GM19463 (cell line): ENCODE data around the gene FRAS1.
"Not testable (repeated sequence)": the region's sequence is repeated elsewhere in the genome, so short reads cannot be mapped to it uniquely, and the experiment has no call there.

Experiments
- ATAC-seq: cut with Tn5 transposase; IDR thresholded peaks from one replicate; pipeline ENCODE4 v1.9.1; 2021; ENCODE audit warnings: mild to moderate bottlenecking, moderate library complexity; ENCODE audit not compliant: unreplicated experiment

Gene FRAS1

GRCh38 chr4:78532046-78532445, 474.9 kb downstream of the FRAS1 start:
- no peak for ATAC-seq

GRCh38 chr4:78533854-78534253, 476.7 kb downstream of the FRAS1 start:
- ATAC-seq = no peak

- no peak for ATAC-seq
Observed at GRCh38 chr4:78534286-78534955, 477.3 kb downstream of the FRAS1 start.

GRCh38 chr4:78542373-78542772, 485.2 kb downstream of the FRAS1 start:
- no peak for ATAC-seq

- no peak for ATAC-seq
Observed at GRCh38 chr4:78543424-78544125, 486.5 kb downstream of the FRAS1 start.

GRCh38 chr4:78544678-78545077, 487.6 kb downstream of the FRAS1 start:
- no peak for ATAC-seq

- no peak for ATAC-seq
Observed at GRCh38 chr4:78545275-78546246, 488.4 kb downstream of the FRAS1 start.

GRCh38 chr4:78547899-78548298, 490.8 kb downstream of the FRAS1 start:
- not testable (repeated sequence) for ATAC-seq

- ATAC-seq = not testable (repeated sequence)
Observed at GRCh38 chr4:78548889-78549288, 491.8 kb downstream of the FRAS1 start.

GRCh38 chr4:78551420-78552351, 494.6 kb downstream of the FRAS1 start, which contains the start of gene ANXA3:
ANXA3 (plus strand) TSS chr4:78551770; CDS start chr4:78554474, 2,704 bp downstream.
- ATAC-seq = peak; percentile 73

- ATAC-seq = no peak
Observed at GRCh38 chr4:78552389-78553042, 495.4 kb downstream of the FRAS1 start.

GRCh38 chr4:78553043-78553396, 495.9 kb downstream of the FRAS1 start:
- ATAC-seq = no peak

GRCh38 chr4:78553529-78554060, 496.5 kb downstream of the FRAS1 start:
- ATAC-seq = no peak

GRCh38 chr4:78556665-78557064, 499.5 kb downstream of the FRAS1 start:
- no peak for ATAC-seq

GRCh38 chr4:78557841-78558240, 500.7 kb downstream of the FRAS1 start:
- no peak for ATAC-seq

GRCh38 chr4:78558410-78558809, 501.3 kb downstream of the FRAS1 start:
- ATAC-seq = no peak

GRCh38 chr4:78560296-78560963, 503.3 kb downstream of the FRAS1 start:
- no peak for ATAC-seq

- no peak for ATAC-seq
Observed at GRCh38 chr4:78561677-78562076, 504.6 kb downstream of the FRAS1 start.

- no peak for ATAC-seq
Observed at GRCh38 chr4:78562687-78563086, 505.6 kb downstream of the FRAS1 start.
